ENCODE data around the gene SELP.
"Not testable (repeated sequence)": the region's sequence is repeated elsewhere in the genome, so short reads cannot be mapped to it uniquely, and the experiment has no call there.

DNA sequence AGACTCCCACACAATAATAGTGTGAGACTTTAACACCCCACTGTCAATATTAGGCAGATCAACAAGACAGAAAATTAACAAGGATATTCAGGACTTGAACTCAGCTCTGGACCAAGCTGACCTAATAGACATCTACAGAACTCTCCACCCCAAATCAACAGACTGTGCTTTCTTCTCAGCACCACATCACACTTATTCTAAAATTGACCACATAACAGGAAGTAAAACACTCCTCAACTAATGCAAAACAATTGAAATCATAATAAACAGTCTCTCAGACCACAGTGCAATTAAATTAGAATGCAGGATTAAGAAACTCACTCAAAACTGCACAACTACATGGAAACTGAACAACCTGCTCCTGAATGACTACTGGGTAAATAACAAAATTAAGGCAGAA is 28.9 kb upstream of the SELP start:
- TF ChIP-seq, protein P1, sequence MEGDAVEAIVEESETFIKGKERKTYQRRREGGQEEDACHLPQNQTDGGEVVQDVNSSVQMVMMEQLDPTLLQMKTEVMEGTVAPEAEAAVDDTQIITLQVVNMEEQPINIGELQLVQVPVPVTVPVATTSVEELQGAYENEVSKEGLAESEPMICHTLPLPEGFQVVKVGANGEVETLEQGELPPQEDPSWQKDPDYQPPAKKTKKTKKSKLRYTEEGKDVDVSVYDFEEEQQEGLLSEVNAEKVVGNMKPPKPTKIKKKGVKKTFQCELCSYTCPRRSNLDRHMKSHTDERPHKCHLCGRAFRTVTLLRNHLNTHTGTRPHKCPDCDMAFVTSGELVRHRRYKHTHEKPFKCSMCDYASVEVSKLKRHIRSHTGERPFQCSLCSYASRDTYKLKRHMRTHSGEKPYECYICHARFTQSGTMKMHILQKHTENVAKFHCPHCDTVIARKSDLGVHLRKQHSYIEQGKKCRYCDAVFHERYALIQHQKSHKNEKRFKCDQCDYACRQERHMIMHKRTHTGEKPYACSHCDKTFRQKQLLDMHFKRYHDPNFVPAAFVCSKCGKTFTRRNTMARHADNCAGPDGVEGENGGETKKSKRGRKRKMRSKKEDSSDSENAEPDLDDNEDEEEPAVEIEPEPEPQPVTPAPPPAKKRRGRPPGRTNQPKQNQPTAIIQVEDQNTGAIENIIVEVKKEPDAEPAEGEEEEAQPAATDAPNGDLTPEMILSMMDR (tag by site-specific recombination; IDR thresholded peaks at IDR 0.05) = not testable (repeated sequence)
- not testable (repeated sequence) for TF ChIP-seq ZNF311 (tag by site-specific recombination; IDR thresholded peaks at IDR 0.05; ENCODE audit: borderline replicate concordance)

All from HEK293 (cell line).